ENCODE measurements around the gene RCVRN. TPM values are rescaled to one million over a fixed set of nuclear protein-coding genes. Genes with fewer than 3 reads are reported as not detected.

RCVRN gene
- total and polyA plus RNA-seq, 12 donors: 0.11 to 0.66 (median 0.29) TPM; not detected in 3

- Histone ChIP-seq H3K4me3 (no peak overlapping the region), H3K27me3 (peaks cover 0 to 23% (median 0%) of the 10 kb centered on the region in 7 donors), H3K36me3 (no peaks in the 10 kb centered on the region), H3K9me3 (peaks cover 0 to 25% (median 14%) of the 10 kb centered on the region in 11 donors), H3K4me1 (no peaks in the 10 kb centered on the region), H3K27ac (no peak overlapping the region)
- ATAC-seq (no peak), DNase-seq (no peak)
- 89 to 90% methylated on average over 8 of the region's 8 CpGs for WGBS, 2 donors
- TF ChIP-seq CTCF (IDR thresholded peaks at IDR 0.05): no peak
- intact Hi-C loops (cut with DNase I): loop anchor here in 6 of 10 donors (10.0 kb wide), 3 partner anchors 83 to 163 kb away; no protein-coding TSS in a partner anchor
Measured at GRCh38 chr17:9887508-9887907, 17.6 kb downstream of the RCVRN start.

GRCh38 chr17:9886141-9886930 lies 18.7 kb downstream of the RCVRN start:
- no peak overlapping the region for H3K27ac ChIP-seq
- H3K9me3 ChIP-seq: peaks cover 0 to 33% (median 21%) of the 10 kb centered on the region in 11 donors
- WGBS, 2 donors: 78 to 81% methylated on average over 5 of the region's 5 CpGs
- H3K36me3 ChIP-seq: no peaks in the 10 kb centered on the region
- peaks cover 0 to 16% (median 0%) of the 10 kb centered on the region in 7 donors for H3K27me3 ChIP-seq
- no peak overlapping the region for H3K4me3 ChIP-seq
- no peak for TF ChIP-seq CTCF (IDR thresholded peaks at IDR 0.05)
- no peaks in the 10 kb centered on the region for H3K4me1 ChIP-seq
- no peak for DNase-seq
- intact Hi-C loops (cut with DNase I): loop anchor here in 6 of 10 donors (10.0 kb wide), 3 partner anchors 82 to 162 kb away; no protein-coding TSS in a partner anchor
- no peak for ATAC-seq

GRCh38 chr17:9883451-9883850 lies 21.6 kb downstream of the RCVRN start:
- Histone ChIP-seq H3K4me1 (peaks cover 0 to 17% (median 0%) of the 10 kb centered on the region in 9 donors), H3K9me3 (peaks cover 0 to 33% (median 21%) of the 10 kb centered on the region in 11 donors), H3K4me3 (no peak overlapping the region), H3K27ac (no peak overlapping the region), H3K27me3 (peaks cover 0 to under 1% (median 0%) of the 10 kb centered on the region in 7 donors), H3K36me3 (no peaks in the 10 kb centered on the region)
- no peak for TF ChIP-seq CTCF (IDR thresholded peaks at IDR 0.05)
- ATAC-seq (no peak), DNase-seq (no peak)
- intact Hi-C loops (cut with DNase I): loop anchor here in 6 of 10 donors (10.0 kb wide), 3 partner anchors 79 to 159 kb away; no protein-coding TSS in a partner anchor

GRCh38 chr17:9880582-9880999 lies 24.5 kb downstream of the RCVRN start:
- H3K4me3 ChIP-seq: no peak overlapping the region
- no peak overlapping the region for H3K27ac ChIP-seq
- TF ChIP-seq CTCF (IDR thresholded peaks at IDR 0.05): no peak

More at GRCh38 chr17:9880582-9880999, 24.5 kb downstream of the RCVRN start:
- H3K36me3 ChIP-seq: no peaks in the 10 kb centered on the region
- peaks cover 0 to 17% (median 0%) of the 10 kb centered on the region in 9 donors for H3K4me1 ChIP-seq
- ATAC-seq (peak in 3 of 8 donors; percentile 39 to 98 (median 73)), DNase-seq (no peak)
- peaks cover 0 to 33% (median 21%) of the 10 kb centered on the region in 11 donors for H3K9me3 ChIP-seq
- peaks cover 0 to 4% (median 0%) of the 10 kb centered on the region in 7 donors for H3K27me3 ChIP-seq
- 43 to 46% methylated on average over 3 of the region's 3 CpGs for WGBS, 2 donors
- intact Hi-C loops (cut with DNase I): loop anchor here in 6 of 10 donors (10.0 kb wide), 3 partner anchors 76 to 156 kb away; no protein-coding TSS in a partner anchor

Data from heart right ventricle (tissue), 16 donors.